Pancreas (tissue), 10 donors: ENCODE data around the gene CXXC1. TPM values are rescaled to one million over a fixed set of nuclear protein-coding genes. Genes with fewer than 3 reads are reported as not detected.
A peak's percentile ranks its signal among the peaks of the same experiment; 100 is the strongest.
"Not testable (repeated sequence)": the region's sequence is repeated elsewhere in the genome, so short reads cannot be mapped to it uniquely, and the experiment has no call there.

Experiments
- ATAC-seq, 4 donors: fragments of 200-7000 bp; cut with Tn5 transposase; one replicate each; pipeline versions ENCODE4 v1.8.0 to v1.9.1; 2020; ENCODE audit warnings: mild to moderate bottlenecking in 4 of 4, moderate library complexity in 4 of 4
- DNase-seq, 6 donors: peaks; one replicate each; pipeline ENCODE4 v3.0.0-alpha.2; 2020
- FAIRE-seq: peaks from 2 replicates; lab custom pipeline; 2012; peaks lifted over from hg19 to GRCh38; lab: Jason Lieb, UNC
- H3K27ac ChIP-seq, 4 donors: fragments of 200-600 bp; sonication (generic); 1 replicate in 3 of 4; 2 replicates in 1 of 4; pipeline versions ENCODE4 v1.5.0 to v1.8.0; 2020
- H3K27me3 ChIP-seq, 4 donors: fragments of 200-600 bp; one replicate each; pipeline ENCODE4 v1.8.0; 2021
- H3K36me3 ChIP-seq, 3 donors: fragments of 200-600 bp; sonication (generic) in 1 of 3; one replicate each; pipeline versions ENCODE4 v1.5.0 to v1.8.0; 2020 to 2021
- H3K4me1 ChIP-seq, 3 donors: fragments of 200-600 bp; one replicate each; pipeline ENCODE4 v1.8.0; 2021
- H3K4me3 ChIP-seq, 4 donors: fragments of 200-600 bp; sonication (generic) in 2 of 4; one replicate each; pipeline versions ENCODE4 v1.5.0 to v1.8.0; 2020 to 2021
- H3K9me3 ChIP-seq, 4 donors: fragments of 200-600 bp; one replicate each; pipeline ENCODE4 v1.8.0; 2021
- WGBS, 2 donors: extraction: QIAGEN DNeasy Blood & Tissue Kit; methylation state at CpG; one replicate each; pipeline ENCODE4 v1.1.7; 2013; 5-methylcytosine and 5-hydroxymethylcytosine counted together
- intact Hi-C, 3 donors: fragments of 100-400 bp; cut with DNase I; formaldehyde crosslinking; loops; one replicate each; pipeline versions ENCODE4 v1.11.1 to v1.14.2; 2022
- polyA plus RNA-seq, 2 donors: library from polyadenylated mRNA; stranded (reverse); fragments of 200-250 nt; gene quantifications; one replicate each; pipeline ENCODE4 v1.2.3, GENCODE V29; 2013
- total RNA-seq, 6 donors: library from RNA; stranded (reverse); fragmentation: NEBNext Ultra II Directional in 4 of 6; extraction: Animal tissue kit (Norgen Biotek cat#: 25700) in 4 of 6; gene quantifications; one replicate each; pipeline versions ENCODE4 v1.2.1 to v1.2.4, GENCODE V29; 2021 to 2023
- TF ChIP-seq, protein P1 (sequence below), 4 donors: fragments of 200-600 bp; sonication (generic) in 3 of 4; IDR thresholded peaks; one replicate each; pipeline versions ENCODE4 v1.5.0 to v1.8.0; 2021; ENCODE audit warnings: antibody characterized with exemption in 4 of 4
- donor health status: healthy with polysubstance abuse.
- donor health status: DM: no; HTN: no; CAD: no; lungs with moderate emphysema.
- donor health status: DM: no; HTN: no; CAD: no.
- donor health status: control.
- donor health status: control.
- donor health status: Bipolar disorder and iron deficiency.
- donor health status: DM: yes; HTN: yes; CAD: no.
- donor health status: DM: no; HTN: no; CAD: no.
- donor health status: DM: no; HTN: no; CAD: no.
- donor health status: DM: yes; HTN: yes; CAD: no.

The CXXC1 gene
- total and polyA plus RNA-seq, 8 donors = 39.6 to 245 (median 62.1) TPM

DNA sequence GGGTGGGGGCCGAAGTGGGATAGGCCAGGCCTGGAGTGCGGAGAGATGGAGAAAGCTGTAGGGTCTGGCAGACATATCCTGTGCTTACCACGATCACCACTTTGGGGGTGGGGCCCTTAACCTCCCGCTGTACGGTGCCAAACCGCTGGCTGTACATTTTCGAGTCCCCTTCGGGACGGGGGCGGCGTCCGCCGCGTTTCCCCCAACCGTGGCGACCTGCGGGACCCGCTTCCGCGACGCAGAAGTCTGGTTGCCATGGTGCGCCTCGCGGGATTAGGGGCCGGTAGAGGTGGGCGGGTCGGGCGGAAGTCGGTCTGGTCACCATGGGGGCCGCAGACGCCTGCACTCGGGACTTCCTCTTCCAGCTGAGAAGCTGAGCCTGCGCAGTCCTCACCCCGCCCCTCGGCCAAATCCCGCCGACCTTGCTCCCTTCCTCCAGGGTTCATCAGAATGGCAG lies 21.2 kb downstream of the CXXC1 start, which contains the start of gene CFAP53:
Gene CFAP53, minus strand, starts transcription at position 248 of the 457 bp plus-strand sequence. Its CDS starts 91 bp downstream, at position 157.
- ATAC-seq (peak; percentile 97 to 99 (median 98)), FAIRE-seq (no peak), DNase-seq (peak; percentile 87 to 95 (median 90))
- Histone ChIP-seq H3K9me3 (no peaks in the 10 kb centered on the region), H3K4me1 (peaks cover 0 to 4% (median 0%) of the 10 kb centered on the region in 3 donors), H3K36me3 (peaks cover 0 to 8% (median 0%) of the 10 kb centered on the region in 3 donors), H3K27ac (peak within 1 kb of the TSS in 1 of 4 donors; percentile 29), H3K27me3 (no peaks in the 10 kb centered on the region), H3K4me3 (peak within 1 kb of the TSS; percentile 42 to 66 (median 60))
- WGBS, 2 donors = 1% methylated on average over 36 to 37 of the region's 37 CpGs
- TF ChIP-seq, protein P1, sequence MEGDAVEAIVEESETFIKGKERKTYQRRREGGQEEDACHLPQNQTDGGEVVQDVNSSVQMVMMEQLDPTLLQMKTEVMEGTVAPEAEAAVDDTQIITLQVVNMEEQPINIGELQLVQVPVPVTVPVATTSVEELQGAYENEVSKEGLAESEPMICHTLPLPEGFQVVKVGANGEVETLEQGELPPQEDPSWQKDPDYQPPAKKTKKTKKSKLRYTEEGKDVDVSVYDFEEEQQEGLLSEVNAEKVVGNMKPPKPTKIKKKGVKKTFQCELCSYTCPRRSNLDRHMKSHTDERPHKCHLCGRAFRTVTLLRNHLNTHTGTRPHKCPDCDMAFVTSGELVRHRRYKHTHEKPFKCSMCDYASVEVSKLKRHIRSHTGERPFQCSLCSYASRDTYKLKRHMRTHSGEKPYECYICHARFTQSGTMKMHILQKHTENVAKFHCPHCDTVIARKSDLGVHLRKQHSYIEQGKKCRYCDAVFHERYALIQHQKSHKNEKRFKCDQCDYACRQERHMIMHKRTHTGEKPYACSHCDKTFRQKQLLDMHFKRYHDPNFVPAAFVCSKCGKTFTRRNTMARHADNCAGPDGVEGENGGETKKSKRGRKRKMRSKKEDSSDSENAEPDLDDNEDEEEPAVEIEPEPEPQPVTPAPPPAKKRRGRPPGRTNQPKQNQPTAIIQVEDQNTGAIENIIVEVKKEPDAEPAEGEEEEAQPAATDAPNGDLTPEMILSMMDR (IDR thresholded peaks at IDR 0.05) = no peak
- intact Hi-C loops = no loop called here

DNA sequence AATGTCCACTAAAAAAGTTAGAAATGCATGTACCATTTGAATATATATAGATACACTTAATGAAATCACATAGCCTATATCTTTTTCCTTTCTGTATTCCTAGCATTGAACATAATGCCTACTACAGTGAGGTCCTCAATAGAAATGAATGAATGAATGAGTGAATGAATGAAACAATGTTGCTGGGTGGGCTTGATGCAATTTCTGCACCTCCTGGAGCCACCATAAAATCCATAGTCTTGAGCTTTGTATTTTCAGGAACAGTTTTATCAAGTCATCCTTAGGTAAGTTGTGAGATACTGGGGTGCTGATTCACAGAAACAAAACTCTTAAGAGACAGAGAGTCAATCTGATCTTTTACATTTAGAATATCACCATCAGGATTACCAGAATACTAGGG lies 24.5 kb downstream of the CXXC1 start:
- intact Hi-C loops = no loop called here
- Histone ChIP-seq H3K27ac (no peak overlapping the region), H3K27me3 (no peaks in the 10 kb centered on the region), H3K4me1 (peaks cover 0 to 4% (median 0%) of the 10 kb centered on the region in 3 donors), H3K4me3 (no peak overlapping the region), H3K9me3 (no peaks in the 10 kb centered on the region), H3K36me3 (no peaks in the 10 kb centered on the region)
- TF ChIP-seq, protein P1 (IDR thresholded peaks at IDR 0.05) = no peak
- FAIRE-seq (no peak), DNase-seq (no peak), ATAC-seq (no peak)

DNA sequence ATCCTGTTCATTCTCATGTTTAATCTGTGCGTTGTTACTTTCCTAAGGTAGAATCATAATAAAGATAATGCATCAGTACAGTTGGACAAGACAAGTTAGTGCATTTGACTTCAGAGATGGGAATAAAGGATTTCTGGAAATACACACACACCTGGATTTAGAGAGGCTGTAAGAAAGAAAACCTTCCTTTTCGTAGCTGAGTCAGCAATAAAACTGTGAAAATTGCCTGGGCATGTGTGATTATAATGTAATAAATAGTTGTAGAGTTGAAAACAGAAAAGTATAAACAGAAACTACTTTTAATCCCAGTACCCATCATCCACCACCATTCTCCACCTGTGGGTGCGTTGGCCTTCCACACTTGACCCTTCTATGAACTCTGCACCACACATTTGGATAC lies 36.6 kb downstream of the CXXC1 start:
- ATAC-seq (no peak), DNase-seq (no peak), FAIRE-seq (no peak)
- Histone ChIP-seq H3K36me3 (no peaks in the 10 kb centered on the region), H3K9me3 (no peaks in the 10 kb centered on the region), H3K27me3 (no peaks in the 10 kb centered on the region), H3K4me1 (no peaks in the 10 kb centered on the region), H3K27ac (no peak overlapping the region), H3K4me3 (no peak overlapping the region)
- intact Hi-C loops = no loop called here
- TF ChIP-seq, protein P1 (IDR thresholded peaks at IDR 0.05) = no peak
- WGBS, 2 donors = 79 to 85% methylated on average over 3 of the region's 3 CpGs

DNA sequence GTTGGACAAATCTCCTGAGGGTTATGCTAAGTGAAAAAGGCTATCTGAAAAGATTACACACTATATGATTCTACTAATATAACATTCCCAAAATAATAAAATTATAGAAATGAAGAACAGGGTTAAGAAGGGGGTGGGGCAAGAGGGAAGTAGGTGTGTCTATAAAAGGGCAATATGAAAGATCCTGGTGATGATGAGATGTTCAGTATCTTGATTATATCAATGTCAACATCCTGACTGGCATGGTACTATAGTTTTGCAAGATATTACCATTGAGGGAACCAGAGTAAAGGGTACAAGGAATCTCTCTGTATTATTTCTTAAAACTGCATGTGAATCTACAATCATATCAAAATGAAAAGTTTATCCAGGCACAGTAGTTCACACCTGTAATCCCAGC lies 37.9 kb downstream of the CXXC1 start:
- Histone ChIP-seq H3K27me3 (no peaks in the 10 kb centered on the region), H3K4me3 (no peak overlapping the region), H3K27ac (no peak overlapping the region), H3K4me1 (no peaks in the 10 kb centered on the region), H3K9me3 (no peaks in the 10 kb centered on the region), H3K36me3 (no peaks in the 10 kb centered on the region)
- no peak for ATAC-seq
- intact Hi-C loops = no loop called here
- FAIRE-seq = no peak
- TF ChIP-seq, protein P1 (IDR thresholded peaks at IDR 0.05) = no peak
- no peak for DNase-seq

DNA sequence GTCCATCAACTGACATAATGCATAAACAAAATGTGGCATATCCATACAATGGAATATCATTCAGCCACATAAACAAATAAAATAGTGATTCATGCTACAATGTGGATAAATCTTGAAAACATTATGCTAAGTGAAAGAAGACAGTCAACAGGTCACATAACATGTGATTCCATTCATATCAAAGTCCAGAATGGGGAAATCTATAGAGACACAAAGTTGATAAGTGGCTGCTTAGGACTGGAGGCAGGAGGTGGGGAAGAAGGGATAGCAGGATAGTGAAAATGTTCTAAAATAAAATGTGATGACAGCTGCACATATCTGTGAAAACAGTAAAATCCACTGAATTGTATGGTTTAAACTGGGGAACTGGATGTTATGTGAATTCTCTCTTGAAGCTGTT lies 39.9 kb downstream of the CXXC1 start:
- FAIRE-seq (no peak), ATAC-seq (no peak)

DNA sequence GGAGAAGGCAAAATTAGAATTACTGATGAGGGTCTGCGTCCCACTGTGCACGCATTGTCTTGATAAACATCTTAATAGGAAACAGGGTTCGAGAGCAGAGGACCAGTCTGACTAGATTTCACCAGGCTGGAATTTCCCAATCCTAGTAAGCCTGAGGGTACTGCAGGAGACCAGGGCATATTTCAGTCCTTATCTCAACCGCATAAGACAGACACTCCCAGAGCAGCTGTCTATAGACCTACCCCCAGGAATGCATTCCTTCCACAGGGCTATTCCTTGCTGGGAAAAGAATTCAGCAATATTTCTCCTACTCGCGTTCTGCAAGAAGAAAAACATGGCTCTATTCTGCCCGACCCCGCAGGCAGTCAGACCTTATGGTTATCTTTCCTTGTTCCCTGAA lies 45.7 kb downstream of the CXXC1 start:
- intact Hi-C loops, FAIRE-seq: not testable (repeated sequence)

More for the DNA sequence above, 39.9 kb downstream of the CXXC1 start:
- Histone ChIP-seq H3K4me3 (no peak overlapping the region), H3K9me3 (no peaks in the 10 kb centered on the region), H3K4me1 (no peaks in the 10 kb centered on the region), H3K27me3 (no peaks in the 10 kb centered on the region), H3K27ac (no peak overlapping the region), H3K36me3 (no peaks in the 10 kb centered on the region)
- intact Hi-C loops = no loop called here
- TF ChIP-seq, protein P1 (IDR thresholded peaks at IDR 0.05) = no peak
- no peak for DNase-seq

More for the DNA sequence above, 45.7 kb downstream of the CXXC1 start:
- not testable (repeated sequence) for H3K9me3 ChIP-seq, H3K27me3 ChIP-seq, H3K4me1 ChIP-seq, H3K4me3 ChIP-seq, DNase-seq, H3K36me3 ChIP-seq, ATAC-seq, H3K27ac ChIP-seq
- 72 to 89% methylated on average over 8 of the region's 8 CpGs for WGBS, 2 donors
